Upper lobe of right lung (tissue), 1 donor: Measurements from ENCODE around the gene FHIT. TPM values are rescaled to one million over a fixed set of nuclear protein-coding genes. Genes with fewer than 3 reads are reported as not detected.

ENCODE experiments used
- ATAC-seq: fragments of 200-7000 bp; cut with Tn5 transposase; one replicate; pipeline ENCODE4 v1.9.1; 2020; ENCODE audit warnings: mild to moderate bottlenecking, moderate library complexity
- DNase-seq: peaks from one replicate; pipeline ENCODE4 v3.0.0-alpha.2; 2020
- H3K27ac ChIP-seq: fragments of 200-600 bp; one replicate; pipeline ENCODE4 v1.8.0; 2022
- H3K27me3 ChIP-seq: fragments of 200-600 bp; one replicate; pipeline ENCODE4 v1.8.0; 2022; ENCODE audit warnings: mild to moderate bottlenecking
- H3K36me3 ChIP-seq: fragments of 200-600 bp; one replicate; pipeline ENCODE4 v1.8.0; 2022
- H3K4me1 ChIP-seq: fragments of 200-600 bp; one replicate; pipeline ENCODE4 v1.8.0; 2022
- H3K4me3 ChIP-seq: fragments of 200-600 bp; one replicate; pipeline ENCODE4 v1.8.0; 2022; ENCODE audit warnings: mild to moderate bottlenecking
- H3K9me3 ChIP-seq: fragments of 200-600 bp; one replicate; pipeline ENCODE4 v1.8.0; 2022
- CTCF ChIP-seq: fragments of 200-600 bp; IDR thresholded peaks from one replicate; pipeline ENCODE4 v1.8.0; 2022; ENCODE audit warnings: antibody characterized with exemption
- intact Hi-C: fragments of 100-400 bp; cut with DNase I; formaldehyde crosslinking; loops from one replicate; pipeline ENCODE4 v1.11.0; 2022
- total RNA-seq: library from RNA; stranded (reverse); fragmentation: NEBNext Ultra II Directional; extraction: Animal tissue kit (Norgen Biotek cat#: 25700); gene quantifications from one replicate; pipeline ENCODE4 v1.2.1, GENCODE V29; 2021
- donor health status: DM: no; HTN: yes; CAD: no; lungs with severe emphysema.

Gene FHIT
- total RNA-seq, 1 donor from 2014 or later: 9.6 TPM

GRCh38 chr3:59813148-59813538, 1438.1 kb downstream of the FHIT start:
- DNase-seq: no peak
- no peak for ATAC-seq
- Histone ChIP-seq H3K27ac (no peak overlapping the region), H3K27me3 (no peaks in the 10 kb centered on the region), H3K36me3 (no peaks in the 10 kb centered on the region), H3K9me3 (no peaks in the 10 kb centered on the region), H3K4me3 (no peak overlapping the region), H3K4me1 (peaks cover 2% of the 10 kb centered on the region)
- TF ChIP-seq CTCF: no peak
- intact Hi-C loops: no loop called here

DNA sequence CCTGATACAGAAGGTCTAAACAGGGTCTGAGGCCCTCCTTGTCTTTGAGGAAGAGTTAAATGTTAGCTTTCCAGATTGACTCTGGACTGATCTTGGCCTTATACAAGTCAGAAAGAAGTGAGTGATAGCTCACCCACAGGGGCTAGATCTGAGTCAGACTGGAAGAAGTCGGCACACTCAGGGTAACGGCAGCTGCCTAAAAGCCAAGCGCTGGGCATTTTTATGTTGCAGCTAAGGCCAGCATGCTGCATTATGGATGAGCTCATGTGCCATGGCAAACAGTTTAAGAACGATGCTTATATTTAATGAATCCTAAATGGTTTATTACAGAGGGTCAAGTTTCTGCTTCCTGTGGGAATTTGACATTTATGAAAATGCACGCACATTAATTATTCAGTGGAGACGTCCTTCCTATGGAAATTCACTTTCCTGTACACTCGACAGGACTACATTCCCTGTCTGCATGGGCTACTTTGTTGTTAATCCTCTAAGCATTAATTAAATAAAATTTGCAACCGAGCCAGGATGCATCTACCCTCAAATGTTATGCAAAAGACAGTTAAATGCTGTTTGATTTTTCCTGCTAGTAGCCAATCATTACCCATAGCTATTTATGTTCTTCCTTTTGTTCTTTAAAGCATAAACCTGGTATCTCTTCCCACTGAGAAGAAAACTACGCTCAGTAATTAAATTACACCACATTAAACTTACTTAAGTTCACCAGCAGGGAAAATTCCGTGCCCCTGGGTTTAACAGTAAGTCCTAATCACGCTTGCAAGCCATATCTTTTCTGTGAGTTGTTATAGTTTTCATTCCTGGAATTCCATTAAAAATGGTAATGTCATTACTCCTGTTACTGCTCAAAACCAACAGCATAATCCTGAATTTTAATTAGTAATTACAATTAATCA, 1438.8 kb downstream of the FHIT start:
- TF ChIP-seq CTCF: no peak
- no peaks in the 10 kb centered on the region for H3K27me3 ChIP-seq
- H3K36me3 ChIP-seq: no peaks in the 10 kb centered on the region
- H3K27ac ChIP-seq: no peak overlapping the region
- DNase-seq: no peak
- H3K4me3 ChIP-seq: no peak overlapping the region
- no peaks in the 10 kb centered on the region for H3K4me1 ChIP-seq
- intact Hi-C loops: no loop called here
- no peak for ATAC-seq
- H3K9me3 ChIP-seq: no peaks in the 10 kb centered on the region

DNA sequence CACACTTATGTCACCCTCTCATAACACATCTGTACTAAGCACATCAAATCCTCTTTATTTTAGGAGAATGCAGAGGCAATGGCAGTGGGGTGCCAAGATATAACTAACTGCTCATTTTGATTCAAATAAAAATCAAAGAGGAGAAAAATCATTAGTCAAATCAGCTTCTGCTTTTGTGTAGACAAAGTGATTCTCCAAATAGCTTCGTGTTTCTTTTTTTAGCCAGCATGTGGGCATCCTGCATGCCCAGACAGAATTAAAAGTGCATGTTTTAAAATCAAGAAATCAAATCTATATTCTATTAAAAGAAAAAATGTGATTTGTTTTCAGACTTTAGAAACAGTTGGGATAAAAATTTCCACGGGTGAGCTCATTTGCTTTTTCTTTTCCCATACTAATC, 1440.1 kb downstream of the FHIT start:
- no peaks in the 10 kb centered on the region for H3K4me1 ChIP-seq
- TF ChIP-seq CTCF: no peak
- H3K27me3 ChIP-seq: no peaks in the 10 kb centered on the region
- ATAC-seq (no peak), DNase-seq (no peak)
- no peak overlapping the region for H3K27ac ChIP-seq
- no peak overlapping the region for H3K4me3 ChIP-seq
- intact Hi-C loops: no loop called here
- H3K9me3 ChIP-seq: no peaks in the 10 kb centered on the region
- no peaks in the 10 kb centered on the region for H3K36me3 ChIP-seq

GRCh38 chr3:59810606-59811005, 1440.6 kb downstream of the FHIT start:
- Histone ChIP-seq H3K9me3 (no peaks in the 10 kb centered on the region), H3K27me3 (no peaks in the 10 kb centered on the region), H3K27ac (no peak overlapping the region), H3K4me1 (no peaks in the 10 kb centered on the region), H3K36me3 (no peaks in the 10 kb centered on the region), H3K4me3 (no peak overlapping the region)
- ATAC-seq (no peak), DNase-seq (no peak)
- intact Hi-C loops: no loop called here
- TF ChIP-seq CTCF: no peak

GRCh38 chr3:59809710-59810444, 1441.4 kb downstream of the FHIT start:
- Histone ChIP-seq H3K27me3 (no peaks in the 10 kb centered on the region), H3K4me3 (no peak overlapping the region), H3K4me1 (no peaks in the 10 kb centered on the region), H3K36me3 (no peaks in the 10 kb centered on the region), H3K9me3 (no peaks in the 10 kb centered on the region), H3K27ac (no peak overlapping the region)
- ATAC-seq (peak; percentile 55), DNase-seq (no peak)
- intact Hi-C loops: no loop called here
- peak; percentile 46 for TF ChIP-seq CTCF
